ENCODE measurements around the gene TPP1.

The TPP1 gene

DNA sequence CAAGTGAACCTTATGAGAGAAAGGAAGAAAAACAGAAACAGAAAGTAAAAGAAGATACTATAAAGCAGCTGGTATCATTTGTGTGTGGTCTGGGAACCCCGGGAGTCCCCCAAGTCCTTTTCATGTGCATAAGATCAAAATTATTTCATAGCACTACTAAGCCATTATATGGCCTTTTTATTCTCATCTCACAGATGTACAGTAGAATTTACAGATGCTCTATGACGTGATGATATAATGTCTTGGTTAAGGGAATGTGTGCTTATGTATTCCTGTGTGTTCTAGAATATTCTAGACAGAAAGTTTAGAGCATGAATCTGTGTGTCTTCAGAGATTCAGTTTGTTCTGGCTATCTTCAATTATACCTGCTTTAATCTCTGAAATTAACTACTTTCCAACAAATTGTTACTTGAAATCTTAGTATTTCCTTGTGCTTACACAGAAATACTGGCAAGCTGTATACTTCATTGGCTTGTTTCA, 8.6 kb upstream of the TPP1 start:
- no peak for DNase-seq (ENCODE audit: low read depth in 2 of 2)

DNA sequence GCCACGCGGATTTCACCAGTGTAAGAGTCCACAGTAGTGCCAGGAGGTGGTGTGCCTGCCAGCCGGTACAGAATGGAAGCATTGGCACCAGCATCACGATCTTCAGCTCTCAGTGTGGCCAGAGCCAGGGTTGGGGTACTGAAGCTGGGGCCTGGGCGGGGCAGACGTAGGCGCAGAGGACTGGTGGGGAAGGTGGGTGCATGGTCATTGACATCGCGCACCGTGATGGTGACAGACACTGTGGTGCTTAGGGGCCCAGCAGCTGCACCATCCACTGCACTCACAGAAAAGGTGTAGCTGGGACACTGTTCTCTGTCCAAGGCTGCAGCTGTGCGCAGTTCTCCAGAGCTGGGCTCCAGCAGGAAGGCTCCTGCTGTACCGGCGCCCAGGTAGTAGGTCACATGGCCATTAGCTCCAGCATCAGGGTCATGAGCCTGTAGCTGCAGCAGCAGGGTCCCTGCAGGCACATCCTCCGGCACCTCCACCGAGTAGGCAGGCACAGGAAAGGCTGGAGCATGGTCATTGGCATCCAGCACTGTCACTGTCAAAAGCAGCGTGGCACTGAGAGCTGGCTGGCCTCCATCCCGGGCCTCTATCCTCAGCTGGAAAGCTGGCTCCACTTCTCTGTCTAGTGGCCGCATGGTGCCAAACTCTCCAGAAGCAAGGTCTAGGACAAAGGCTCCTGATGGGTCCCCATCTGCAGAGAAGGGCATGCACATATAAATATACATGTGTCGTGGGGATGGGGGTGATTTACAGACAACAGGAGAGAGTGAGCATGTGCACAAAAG, 7.9 kb upstream of the TPP1 start:
- DNase-seq (ENCODE audit: low read depth in 2 of 2): no peak

DNA sequence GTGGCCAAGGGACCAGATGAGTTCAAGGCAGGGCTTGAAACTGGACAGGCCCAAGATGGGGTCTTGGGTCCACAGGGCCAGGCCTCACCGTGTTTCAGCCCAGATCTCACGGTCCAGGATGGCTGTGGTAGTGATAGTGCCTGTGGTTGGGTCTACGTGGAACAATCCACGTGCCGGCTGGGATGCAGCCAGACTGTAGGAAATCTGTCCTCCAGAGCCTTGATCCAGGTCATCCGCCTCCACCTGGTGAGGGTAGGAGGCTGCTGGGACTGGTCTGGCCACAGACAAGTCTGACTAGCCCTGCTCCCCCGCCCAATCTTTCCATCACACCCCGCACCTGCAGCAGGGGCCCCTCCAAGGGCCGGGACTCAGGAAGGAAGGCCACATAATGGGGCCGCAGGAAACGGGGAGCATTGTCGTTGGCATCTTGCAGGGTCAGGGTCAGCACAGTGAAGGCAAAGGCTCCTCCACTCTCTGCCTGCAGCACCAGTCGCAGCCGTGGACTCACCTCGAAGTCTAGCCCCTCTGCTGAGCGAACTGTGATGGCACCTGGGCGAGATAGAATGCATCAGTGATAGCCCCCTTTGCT, 6.7 kb upstream of the TPP1 start:
- DNase-seq (ENCODE audit: low read depth in 2 of 2): no peak

DNA sequence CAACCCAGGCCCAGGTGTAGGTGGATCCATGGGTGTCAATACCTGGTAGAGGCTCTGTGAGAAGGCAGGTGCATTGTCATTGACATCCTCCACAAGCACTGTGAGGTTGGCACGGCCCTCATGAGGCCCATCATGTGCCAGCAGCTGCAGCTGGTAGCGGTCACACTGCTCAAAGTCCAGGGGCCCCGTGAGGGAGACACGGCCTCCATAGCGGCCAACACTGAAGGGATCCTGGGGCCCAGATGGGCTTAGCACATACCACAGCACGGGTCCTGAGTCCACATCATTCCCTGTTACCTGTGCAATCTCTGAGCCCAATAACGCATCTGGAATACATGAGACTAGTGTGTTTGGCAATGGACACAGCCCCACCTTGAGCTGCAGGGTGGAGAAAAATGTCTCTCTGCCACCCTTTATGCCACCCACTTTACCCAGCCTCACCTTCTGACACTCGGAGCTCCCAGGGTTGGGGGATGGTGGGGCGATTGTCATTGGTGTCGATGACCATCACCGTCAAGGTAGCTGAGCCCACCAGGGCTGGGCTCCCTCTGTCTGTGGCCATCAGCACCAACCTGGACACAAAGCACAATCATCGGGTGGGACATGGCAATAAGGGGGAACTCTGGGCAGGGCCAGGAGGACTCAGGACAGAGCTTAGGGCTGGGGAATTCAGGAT, 6.1 kb upstream of the TPP1 start:
- DNase-seq (ENCODE audit: low read depth in 2 of 2): no peak

DNA sequence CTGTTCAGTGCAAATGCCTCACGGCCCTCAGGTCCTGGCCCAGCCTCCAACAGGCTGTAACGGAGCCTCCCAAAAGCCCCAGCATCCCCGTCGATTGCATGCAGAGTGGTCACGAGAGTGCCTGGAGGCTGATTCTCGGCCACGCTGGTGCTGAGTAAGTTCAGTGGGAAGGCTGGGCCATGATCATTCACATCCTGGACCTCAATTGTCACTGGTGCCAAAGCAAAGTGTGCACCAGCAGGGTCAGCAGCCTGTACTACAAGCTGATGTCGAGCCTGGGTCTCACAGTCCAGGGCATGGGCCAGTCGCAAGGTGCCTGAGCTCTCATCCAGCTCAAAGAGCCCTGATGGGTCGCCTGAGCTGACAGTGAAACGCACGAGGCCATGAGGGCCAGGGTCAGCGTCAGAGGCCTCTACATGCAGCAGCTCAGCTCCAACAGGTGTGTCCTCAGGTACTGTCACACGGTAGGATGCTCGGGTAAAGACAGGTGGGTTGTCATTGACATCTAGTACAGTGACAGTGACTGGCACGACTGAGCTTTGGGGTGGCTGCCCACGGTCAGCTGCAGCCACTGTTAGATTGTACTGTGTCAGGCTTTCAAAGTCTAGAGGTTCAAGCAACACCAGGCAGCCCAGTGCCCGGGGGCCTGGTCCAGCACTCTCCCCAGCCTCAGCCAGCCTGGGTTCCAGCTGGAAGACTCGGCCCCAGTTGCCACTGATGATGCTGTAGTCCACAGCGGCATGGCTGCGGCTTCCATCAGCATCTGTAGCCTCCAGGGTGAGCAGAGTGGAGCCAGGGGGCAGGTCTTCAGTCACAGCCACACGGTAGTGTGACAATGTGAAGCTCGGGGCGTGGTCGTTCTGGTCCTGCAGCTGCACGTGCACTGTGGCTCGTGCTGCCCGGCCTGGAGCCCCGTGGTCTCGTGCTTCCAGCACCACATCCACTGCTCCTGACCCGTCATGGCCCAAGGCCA, 4.5 kb upstream of the TPP1 start:
- no peak for DNase-seq (ENCODE audit: low read depth in 2 of 2)

DNA sequence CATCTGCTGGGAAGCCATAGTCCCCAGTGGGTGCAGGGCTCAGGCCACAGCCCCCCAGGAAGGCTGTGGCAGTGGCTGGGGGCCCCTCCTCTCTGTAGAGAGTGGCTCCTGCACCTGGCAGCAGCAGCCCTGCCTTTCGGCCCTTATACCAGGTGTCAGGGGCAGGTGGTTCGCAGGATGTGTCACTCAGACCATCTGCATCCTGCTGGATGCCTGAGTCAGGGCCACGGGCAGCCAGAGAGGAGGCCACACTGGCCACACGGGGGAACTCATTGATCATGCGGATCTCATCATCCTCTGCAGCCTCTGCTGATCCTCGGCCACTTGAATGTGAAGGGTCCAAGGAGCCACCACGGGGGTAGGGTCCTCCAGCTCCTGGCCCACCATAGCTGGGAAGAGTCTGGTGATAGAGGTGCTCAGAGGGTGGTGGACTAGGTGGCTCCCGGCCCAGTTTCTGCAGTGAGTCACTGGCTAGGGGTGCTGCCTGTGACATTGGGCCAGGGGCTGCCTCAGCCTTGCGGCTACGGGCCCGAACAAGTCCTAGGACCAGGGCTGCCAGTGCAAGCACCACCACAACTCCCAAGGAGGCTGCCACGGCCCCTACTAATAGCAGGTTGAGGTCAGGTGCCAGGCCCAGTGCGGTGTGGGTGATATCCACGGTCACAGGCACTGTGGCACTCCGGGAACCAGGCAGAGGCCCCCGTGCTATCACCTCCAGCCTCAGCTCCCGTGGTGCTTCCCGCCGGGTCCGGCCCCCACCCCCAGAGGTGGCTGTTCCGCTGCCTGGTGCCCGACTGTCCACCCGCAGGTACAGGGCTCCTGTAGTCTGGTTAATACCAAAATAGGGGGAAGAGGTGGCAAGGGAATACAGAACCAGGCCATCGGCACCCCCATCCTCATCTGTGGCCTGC, 3.3 kb upstream of the TPP1 start:
- DNase-seq (ENCODE audit: low read depth in 2 of 2): no peak

DNA sequence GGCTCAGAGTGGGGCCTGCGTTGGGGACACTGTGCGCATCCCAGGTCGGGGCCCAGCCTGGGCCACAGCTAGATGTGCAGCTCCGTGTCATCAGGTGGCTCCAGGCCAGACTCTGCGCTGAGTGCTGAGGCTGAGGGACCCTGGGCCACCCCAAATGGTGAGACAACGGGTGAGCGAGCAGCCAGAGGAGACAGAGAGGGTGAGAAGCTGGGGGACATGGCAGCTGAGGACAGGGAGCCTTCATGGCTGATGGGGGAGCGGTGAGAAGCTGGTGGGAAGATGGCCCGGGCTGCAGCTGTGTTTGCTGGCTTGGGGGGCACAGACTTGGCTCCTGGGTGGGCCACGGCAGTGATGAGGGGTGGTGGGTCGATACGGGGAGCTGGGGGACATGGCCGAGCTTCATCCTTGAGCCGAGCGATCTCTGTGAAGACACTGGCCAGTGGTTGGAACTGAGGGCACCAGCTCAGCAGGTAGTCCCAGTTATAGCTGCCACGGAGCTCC, 2.5 kb upstream of the TPP1 start:
- no peak for DNase-seq (ENCODE audit: low read depth in 2 of 2)

DNA sequence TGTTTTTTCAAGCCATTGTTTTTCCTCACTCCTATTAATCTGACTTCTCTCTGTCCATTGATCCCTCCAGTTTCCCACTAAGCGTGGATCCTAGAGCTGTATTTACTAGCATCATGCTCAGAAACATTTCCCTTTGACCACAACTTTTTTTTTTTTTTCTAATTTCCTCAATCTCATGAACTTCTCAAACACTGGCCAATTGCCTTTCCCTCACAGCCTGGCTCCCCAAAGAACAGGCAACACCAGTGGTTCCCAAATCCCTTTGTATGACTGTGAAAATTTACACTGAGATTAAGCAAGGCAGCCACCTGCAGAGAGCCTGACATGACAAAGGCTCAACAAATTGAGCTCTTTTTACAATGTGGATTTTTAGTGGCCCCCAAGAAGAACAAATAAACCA, 1.4 kb upstream of the TPP1 start:
- no peak for DNase-seq (ENCODE audit: low read depth in 2 of 2)

DNA sequence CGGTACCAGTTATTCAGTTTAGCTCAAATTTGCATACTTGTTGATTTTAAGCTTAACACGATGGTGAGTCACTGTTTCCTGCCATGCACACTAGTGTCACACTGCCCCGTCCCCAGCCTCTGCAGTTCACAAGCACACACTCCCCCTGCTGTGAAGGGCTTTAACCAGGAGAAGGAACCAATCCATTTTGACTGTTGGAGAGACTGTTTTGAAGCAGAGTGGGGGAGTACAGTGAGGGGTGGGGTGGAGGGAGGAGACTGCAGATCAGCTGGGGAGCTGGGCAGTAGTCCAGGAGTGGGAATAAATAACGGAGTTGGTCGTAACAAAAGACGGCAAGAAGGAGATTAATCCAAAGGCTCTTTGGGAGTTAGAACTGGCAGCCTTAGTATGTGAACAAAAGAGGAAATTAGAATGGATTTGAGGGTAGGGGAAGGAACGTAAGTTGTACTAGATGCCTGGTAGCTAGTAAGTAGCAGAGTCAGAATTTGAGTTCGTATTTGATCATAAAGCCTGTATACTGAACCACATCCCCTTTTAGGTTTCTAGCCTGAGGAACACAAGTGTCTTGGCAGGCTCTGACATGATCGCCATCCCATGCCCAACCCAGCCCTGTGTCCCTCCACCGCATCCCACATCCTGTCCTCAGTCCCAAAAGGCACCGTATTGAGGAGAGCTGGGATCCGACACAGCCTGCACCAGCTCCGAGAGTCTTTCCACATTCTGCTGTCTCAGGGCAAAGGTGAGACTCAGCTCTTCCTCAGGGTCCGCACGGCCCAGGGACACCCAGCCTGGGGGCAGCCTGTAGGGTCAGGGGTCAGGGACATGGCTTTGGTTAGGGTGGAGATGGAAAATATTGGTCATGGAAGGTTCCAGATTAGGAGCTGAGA, 862 bp downstream of the TPP1 start:
- peak; percentile 53 to 67 for DNase-seq (ENCODE audit: low read depth in 2 of 2)

DNA sequence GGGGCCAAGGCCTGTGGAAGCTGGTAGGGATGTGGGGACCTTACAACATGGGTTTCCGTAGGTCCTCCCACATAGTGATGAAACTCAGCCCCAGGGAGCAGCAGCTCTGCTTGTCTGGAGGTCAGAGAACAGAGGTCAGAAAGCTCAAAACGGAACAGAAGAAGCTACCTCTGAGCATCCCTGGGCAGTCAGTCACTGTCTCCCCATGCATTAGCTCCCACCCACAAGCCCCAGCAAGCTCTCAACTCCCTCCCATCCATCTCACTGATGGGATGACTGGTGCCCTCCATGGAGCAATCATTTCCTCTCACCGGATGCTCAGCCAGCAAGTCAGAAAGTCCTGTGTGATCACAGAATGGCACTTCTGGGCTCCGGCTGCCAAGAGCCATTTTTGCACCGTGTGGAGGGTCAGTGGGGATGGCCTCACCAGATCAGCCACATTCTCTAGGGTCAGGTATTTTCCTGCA, 1.9 kb downstream of the TPP1 start:
- DNase-seq (ENCODE audit: low read depth in 2 of 2): no peak

DNA sequence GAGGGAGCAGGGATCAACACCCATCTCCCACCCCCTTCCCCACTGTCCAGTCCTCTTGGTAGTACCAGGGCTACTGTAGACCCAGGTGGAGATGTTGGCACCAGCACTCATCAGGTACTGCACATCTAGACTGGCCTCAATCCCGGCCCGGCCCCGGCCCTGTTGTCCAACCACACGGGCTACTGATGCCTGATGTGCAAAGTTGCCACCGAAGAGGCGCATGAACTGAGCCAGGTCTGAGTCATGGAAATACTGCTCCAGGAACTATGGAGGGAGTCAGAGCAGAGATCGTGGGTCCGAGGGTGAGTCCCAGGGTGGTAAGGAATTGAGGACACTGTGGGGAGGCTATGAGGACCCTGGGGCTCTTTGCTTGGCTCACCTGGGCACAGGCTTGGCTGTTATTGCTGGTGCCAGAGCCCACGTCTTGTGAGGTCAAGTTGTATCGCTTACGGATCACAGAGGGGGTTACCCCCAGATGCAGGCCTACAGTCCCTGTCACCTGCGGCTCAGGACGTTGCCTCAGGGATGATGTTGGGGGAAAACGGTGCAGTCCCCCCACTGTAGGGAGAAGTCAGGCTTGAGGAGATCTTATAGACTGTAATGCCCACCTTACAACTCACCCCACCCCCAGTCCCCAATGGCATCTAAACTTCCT, 2.5 kb downstream of the TPP1 start:
- DNase-seq (ENCODE audit: low read depth in 2 of 2): no peak

DNA sequence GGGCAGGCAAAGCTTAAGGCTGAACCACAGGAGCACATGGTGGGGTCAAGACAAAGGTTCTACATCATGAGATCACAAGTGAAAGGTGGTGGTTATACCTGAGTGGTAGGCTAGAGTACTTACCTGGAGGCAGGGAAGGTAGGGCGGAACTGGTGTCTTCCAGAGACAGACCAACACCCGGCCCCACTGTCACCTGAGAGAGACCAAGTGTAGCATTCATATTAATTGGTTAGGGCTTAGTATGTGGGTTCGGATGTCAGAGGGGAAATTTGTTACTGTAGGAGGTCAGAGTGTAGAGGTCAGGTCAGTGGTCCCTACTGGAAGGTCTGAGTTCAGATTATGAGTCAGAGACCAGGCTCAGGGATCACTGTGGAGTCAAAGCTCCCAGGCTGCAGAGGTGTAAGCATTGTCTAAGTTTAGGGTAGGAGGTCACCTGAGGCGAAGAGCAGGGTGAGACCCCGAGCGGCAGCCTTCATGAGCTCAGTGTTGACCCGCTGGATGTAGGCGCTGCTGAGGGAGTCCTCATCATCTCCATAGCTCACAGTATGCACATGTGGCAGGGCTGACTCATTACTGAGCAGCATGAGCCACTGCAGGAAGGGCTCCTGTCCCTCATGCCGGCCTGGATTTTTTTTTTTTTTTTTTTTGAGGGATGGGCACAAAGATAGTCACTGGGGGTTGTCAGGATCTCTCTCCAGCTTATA, 3.2 kb downstream of the TPP1 start:
- no peak for DNase-seq (ENCODE audit: low read depth in 2 of 2)

DNA sequence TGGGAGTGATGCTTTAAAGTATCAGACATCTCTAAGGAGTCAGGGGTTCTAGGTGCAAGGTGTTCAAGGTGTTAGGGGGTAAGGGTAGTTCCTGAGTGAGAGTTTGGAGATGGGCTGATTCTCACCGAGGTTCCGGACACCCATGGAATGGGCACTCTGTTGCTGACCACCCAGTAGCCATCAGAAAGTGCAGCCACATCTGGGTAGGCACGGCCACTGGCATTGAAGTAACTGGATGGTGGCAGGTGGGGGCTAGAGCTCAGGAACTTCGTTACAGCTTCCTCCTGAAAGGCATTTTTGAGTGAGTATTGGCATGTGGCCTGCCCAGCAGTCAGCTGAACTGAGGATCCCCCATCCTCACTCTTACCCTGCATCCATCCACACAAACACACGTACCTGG, 4.2 kb downstream of the TPP1 start:
- DNase-seq (ENCODE audit: low read depth in 2 of 2): no peak

DNA sequence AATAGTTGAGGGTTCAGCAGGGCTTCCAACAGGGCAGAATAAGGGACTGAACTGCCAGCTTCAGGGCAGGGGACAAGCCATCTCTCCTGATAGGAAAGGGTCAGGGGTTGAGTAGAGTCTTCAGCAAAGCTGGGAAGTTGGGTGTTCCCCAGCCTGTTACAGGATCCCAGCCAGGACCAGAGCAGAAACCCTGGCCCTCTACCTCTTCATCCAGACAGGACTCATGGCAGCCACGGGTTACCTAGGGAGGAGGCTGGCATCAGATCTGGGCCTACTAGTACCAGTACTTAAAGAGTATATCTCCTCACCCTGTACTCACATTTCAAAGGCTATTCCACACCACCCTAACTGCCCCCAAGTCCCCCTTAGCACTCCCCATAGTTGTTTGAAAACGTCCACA, 4.8 kb downstream of the TPP1 start:
- DNase-seq (ENCODE audit: low read depth in 2 of 2): no peak

DNA sequence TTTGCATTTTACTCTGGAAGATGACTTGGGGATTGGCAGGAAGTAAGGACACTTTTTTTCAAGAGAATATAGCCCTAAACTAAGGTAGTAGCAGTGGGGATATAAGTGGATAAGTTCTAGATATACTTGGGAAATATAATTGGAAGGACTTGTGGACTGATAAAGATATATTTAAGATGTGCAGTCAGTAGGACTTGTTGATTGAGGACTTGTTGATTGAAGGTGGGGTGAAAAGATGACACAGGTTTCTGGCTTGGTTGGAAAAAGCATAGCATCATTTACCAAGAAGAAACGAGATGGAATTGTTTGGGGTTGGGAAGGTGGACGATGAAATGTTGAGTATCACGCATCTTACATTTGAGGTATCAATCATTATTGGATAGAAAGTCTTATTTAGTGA, 5.7 kb downstream of the TPP1 start:
- no peak for DNase-seq (ENCODE audit: low read depth in 2 of 2)

DNA sequence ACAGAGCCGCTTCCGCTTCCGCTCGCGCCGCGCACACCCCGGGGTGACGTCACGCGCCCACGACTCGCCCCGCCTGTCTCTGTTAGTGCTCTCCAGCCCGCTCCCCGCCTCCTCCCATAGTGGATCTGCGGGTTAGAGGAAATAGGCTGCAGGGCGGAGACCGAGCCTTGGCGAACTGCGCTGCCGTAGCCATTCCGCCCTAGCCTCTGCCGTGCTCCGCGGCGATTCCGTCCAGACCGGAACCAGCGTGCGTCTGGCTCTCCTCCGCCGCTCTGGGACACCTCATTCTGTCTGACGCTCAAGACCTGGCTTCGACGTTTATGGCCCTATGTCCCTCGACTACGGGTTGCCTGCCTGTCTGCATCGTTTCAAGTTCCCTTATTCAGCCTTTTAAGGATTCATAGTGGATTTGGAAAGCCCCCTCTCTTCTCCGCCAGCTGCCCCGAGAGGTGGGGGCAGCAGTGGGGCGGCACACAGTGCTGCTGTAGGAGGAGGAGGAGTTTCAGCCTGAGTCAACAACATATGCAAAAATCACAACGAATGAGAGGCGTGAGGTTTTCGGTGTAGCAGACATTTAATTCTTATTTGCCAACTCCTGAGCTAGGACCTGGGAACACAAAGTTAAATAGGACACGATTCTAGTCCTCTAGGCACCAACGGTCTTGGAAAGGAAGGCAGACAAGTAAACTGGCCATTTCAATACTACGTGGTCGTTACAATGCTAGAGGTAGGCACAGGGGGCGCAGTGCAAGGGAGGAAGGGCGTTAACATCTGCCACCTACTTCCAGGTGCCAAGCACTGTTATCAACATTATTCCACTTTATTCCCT, 6.8 kb downstream of the TPP1 start, which contains the start of gene TAF10:
Gene TAF10 (minus strand): TSS at position 4 of the 829 bp plus-strand sequence. CDS start 27 bp downstream, outside the sequence.
- DNase-seq (ENCODE audit: low read depth in 2 of 2): peak; percentile 88 to 90

DNA sequence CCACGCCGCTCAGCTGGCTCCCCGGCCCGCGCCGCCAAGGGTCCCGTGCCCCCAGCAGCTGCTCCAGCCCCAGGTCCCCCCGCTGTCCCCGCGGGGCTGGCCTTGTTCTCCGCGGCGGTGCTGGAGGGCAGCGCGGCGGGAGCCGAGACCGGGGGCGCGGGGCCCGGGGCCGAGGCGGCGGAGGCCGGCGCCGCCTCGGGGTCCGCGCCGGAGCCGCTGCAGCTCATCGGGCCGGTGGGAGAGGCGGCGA, 7.3 kb downstream of the TPP1 start:
- DNase-seq (ENCODE audit: low read depth in 2 of 2): no peak

All from activated CD8-positive, alpha-beta memory T cell treated with anti-CD3 and anti-CD28 coated beads for 4 hours (primary cell).